GM23338 (cell line): ENCODE measurements around the gene TENM4. TPM values are rescaled to one million over a fixed set of nuclear protein-coding genes. Genes with fewer than 3 reads are reported as not detected.
"Not testable (repeated sequence)": the region's sequence is repeated elsewhere in the genome, so short reads cannot be mapped to it uniquely, and the experiment has no call there.

Source experiments
- ATAC-seq: fragments of 200-7000 bp; cut with Tn5 transposase; 3 replicates; pipeline ENCODE4 v1.9.1; 2020
- DNase-seq: peaks from one replicate; pipeline ENCODE4 v3.0.0-alpha.2; 2015; ENCODE audit warnings: low spot score
- H2AFZ ChIP-seq: fragments of 200-600 bp; sonication (generic); 2 replicates; pipeline ENCODE4 v1.8.0; 2016; ENCODE audit warnings: antibody characterized with exemption, mild to moderate bottlenecking, moderate library complexity
- H3F3A ChIP-seq: fragments of 200-600 bp; sonication (generic); replicated peaks from 2 replicates; pipeline ENCODE4 v1.8.0; 2017; ENCODE audit warnings: antibody characterized with exemption, mixed run types, low read depth
- H3K27ac ChIP-seq: fragments of 200-600 bp; sonication (generic); 2 replicates; pipeline ENCODE4 v1.6.1; 2016; ENCODE audit warnings: low read depth
- H3K27me3 ChIP-seq: fragments of 200-600 bp; sonication (generic); 2 replicates; pipeline ENCODE4 v1.8.0; 2016; ENCODE audit warnings: mild to moderate bottlenecking, mixed run types, moderate library complexity; ENCODE audit not compliant: insufficient read depth
- H3K36me3 ChIP-seq: fragments of 200-600 bp; sonication (generic); 2 replicates; pipeline ENCODE4 v1.8.0; 2016; ENCODE audit warnings: mild to moderate bottlenecking; ENCODE audit not compliant: insufficient read depth
- H3K4me1 ChIP-seq: fragments of 200-600 bp; sonication (generic); 2 replicates; pipeline ENCODE4 v1.8.0; 2016; ENCODE audit warnings: mild to moderate bottlenecking, moderate library complexity; ENCODE audit not compliant: insufficient read depth
- H3K4me2 ChIP-seq: fragments of 200-600 bp; sonication (generic); 2 replicates; pipeline ENCODE4 v1.7.1; 2017; ENCODE audit warnings: mixed run types
- H3K4me3 ChIP-seq: fragments of 200-600 bp; sonication (generic); 2 replicates; pipeline ENCODE4 v1.6.1; 2016; ENCODE audit warnings: mixed run types
- H3K79me2 ChIP-seq: fragments of 200-600 bp; sonication (generic); replicated peaks from 2 replicates; pipeline ENCODE4 v1.8.0; 2017; ENCODE audit warnings: mild to moderate bottlenecking; ENCODE audit not compliant: insufficient read depth
- H3K9me2 ChIP-seq: fragments of 200-600 bp; sonication (generic); 2 replicates; pipeline ENCODE4 v1.8.0; 2017; ENCODE audit not compliant: insufficient read depth
- H4K20me1 ChIP-seq: fragments of 200-600 bp; sonication (generic); replicated peaks from 2 replicates; pipeline ENCODE4 v1.8.0; 2017; ENCODE audit warnings: mild to moderate bottlenecking; ENCODE audit not compliant: insufficient read depth
- H3K27ac Mint-ChIP-seq: 2 replicates; pipeline ENCODE4 v1.8.0; 2020; ENCODE audit warnings: inconsistent platforms, mild to moderate bottlenecking, moderate library complexity, mixed read lengths
- H3K27me3 Mint-ChIP-seq: 3 replicates; pipeline ENCODE4 v1.8.0; 2022; ENCODE audit warnings: low read depth, mild to moderate bottlenecking, moderate library complexity, mixed read lengths, inconsistent platforms; ENCODE audit not compliant: insufficient read depth, poor library complexity
- H3K36me3 Mint-ChIP-seq: 3 replicates; pipeline ENCODE4 v1.8.0; 2021; ENCODE audit warnings: low read depth, mild to moderate bottlenecking, inconsistent platforms, moderate library complexity, mixed read lengths
- H3K4me1 Mint-ChIP-seq: 3 replicates; pipeline ENCODE4 v1.8.0; 2020; ENCODE audit warnings: mild to moderate bottlenecking, inconsistent platforms, mixed read lengths
- H3K4me3 Mint-ChIP-seq: 3 replicates; pipeline ENCODE4 v1.8.0; 2021; ENCODE audit warnings: moderate library complexity, mild to moderate bottlenecking, inconsistent platforms, mixed read lengths
- H3K9me3 Mint-ChIP-seq: 3 replicates; pipeline ENCODE4 v1.8.0; 2020; ENCODE audit warnings: moderate library complexity, mild to moderate bottlenecking, inconsistent platforms, mixed read lengths
- POLR2AphosphoS5 ChIP-seq: IDR thresholded peaks from 2 replicates; pipeline ENCODE4 v1.6.1; 2016; ENCODE audit warnings: antibody characterized with exemption, low read depth
- ZNF462 ChIP-seq: fragments of 250-450 bp; sonication (Bioruptor Pico); IDR thresholded peaks from 2 replicates; pipeline ENCODE4 v1.5.0; 2020; ENCODE audit warnings: mild to moderate bottlenecking, moderate library complexity
- polyA plus RNA-seq: library from polyadenylated mRNA; unstranded; fragments of >200 nt; fragmentation: Nextera tagmentation; extraction: Ambion mirVana; gene quantifications from 2 replicates; pipeline ENCODE4 v1.2.1, GENCODE V29; 2016
- total RNA-seq: library from RNA; depleted of rRNA; stranded (reverse); fragments of >200 nt; shearing (Covaris generic); gene quantifications from 2 replicates; pipeline ENCODE4 v1.2.3, GENCODE V29; 2014

Gene TENM4
- total and polyA plus RNA-seq, 2 experiments from 2014 or later, result 7.3 TPM

- no peak for TF ChIP-seq ZNF462 (CRISPR knock-in tag)
- TF ChIP-seq POLR2AphosphoS5, result no peak
These were observed 248.0 kb downstream of the TENM4 start (continued) for GRCh38 chr11:79192836-79193235.

- not testable (repeated sequence) for H3K4me3 Mint-ChIP-seq, H3K27me3 Mint-ChIP-seq, H4K20me1 ChIP-seq, ATAC-seq, H3K27me3 ChIP-seq, H3K4me2 ChIP-seq, H3K4me1 ChIP-seq, H3K36me3 ChIP-seq, DNase-seq, H2AFZ ChIP-seq, H3K27ac Mint-ChIP-seq, H3K79me2 ChIP-seq, H3K9me2 ChIP-seq, H3K4me3 ChIP-seq, H3F3A ChIP-seq, H3K4me1 Mint-ChIP-seq, H3K27ac ChIP-seq
- peaks cover 14% of the 10 kb centered on the region for H3K36me3 Mint-ChIP-seq
- peaks cover 25% of the 10 kb centered on the region for H3K9me3 Mint-ChIP-seq
These were observed 249.1 kb downstream of the TENM4 start for GRCh38 chr11:79191716-79192115.

- Mint-ChIP-seq H3K9me3 (peaks cover 25% of the 10 kb centered on the region), H3K36me3 (peaks cover 14% of the 10 kb centered on the region)
- H3K4me1 Mint-ChIP-seq, H3K4me3 Mint-ChIP-seq, H3K36me3 ChIP-seq, H3K4me3 ChIP-seq, H3K27me3 Mint-ChIP-seq, H3K27ac Mint-ChIP-seq, H3F3A ChIP-seq, ATAC-seq, H3K27ac ChIP-seq, DNase-seq, H3K4me1 ChIP-seq, H4K20me1 ChIP-seq, H3K27me3 ChIP-seq, H3K9me2 ChIP-seq, H2AFZ ChIP-seq, H3K79me2 ChIP-seq, H3K4me2 ChIP-seq: not testable (repeated sequence)
These were observed 250.3 kb downstream of the TENM4 start for GRCh38 chr11:79190553-79190952.
